K562 (cell line): ENCODE results near the gene DMGDH. TPM values are rescaled to one million over a fixed set of nuclear protein-coding genes. Genes with fewer than 3 reads are reported as not detected.

ENCODE experiments used
- CBX3 ChIP-seq, 2 experiments: IDR thresholded peaks; 1 replicate in 1 of 2; 2 replicates in 1 of 2; pipeline ENCODE4 v1.6.1; 2012; ENCODE audit warnings: inconsistent platforms in 2 of 2, low read length in 2 of 2, borderline replicate concordance in 1 of 2, control low read depth in 1 of 2
- EWSR1 ChIP-seq: fragments of 450-650 bp; IDR thresholded peaks from 2 replicates; pipeline ENCODE4 v1.6.1; 2018; ENCODE audit warnings: borderline replicate concordance, mild to moderate bottlenecking, low read depth, moderate library complexity; ENCODE audit not compliant: partially characterized antibody
- PHF21A ChIP-seq: fragments of 450-650 bp; IDR thresholded peaks from 2 replicates; pipeline ENCODE4 v1.6.1; 2017; ENCODE audit warnings: low read depth, borderline replicate concordance
- RBM14 ChIP-seq: fragments of 200-400 bp; formaldehyde crosslinking; IDR thresholded peaks from 2 replicates; pipeline ENCODE4 v1.6.1; 2018; ENCODE audit warnings: low read depth, mild to moderate bottlenecking, low read length, moderate library complexity, borderline replicate concordance; ENCODE audit not compliant: insufficient read depth
- TCF7L2 ChIP-seq: fragments of 150-350 bp; IDR thresholded peaks from 2 replicates; pipeline ENCODE4 v1.6.1; 2016; ENCODE audit warnings: low read depth, mild to moderate bottlenecking, low read length, moderate library complexity
- ZC3H4 ChIP-seq: sonication (generic); formaldehyde crosslinking; IDR thresholded peaks from 2 replicates; pipeline ENCODE4 v1.9.0; 2021; ENCODE audit warnings: missing genetic modification reagents, borderline replicate concordance
- ZHX1 ChIP-seq: fragments of 150-350 bp; conservative IDR thresholded peaks from 2 replicates; pipeline ENCODE4 v1.6.1; 2014; ENCODE audit warnings: low read length
- ZNF395 ChIP-seq: fragments of 200-800 bp; sonication (Bioruptor generic); IDR thresholded peaks from 2 replicates; pipeline ENCODE4 v1.6.1; 2017; ENCODE audit warnings: missing genetic modification characterization, missing compliant biosample characterization
- ZNF583 ChIP-seq: fragments of 250-450 bp; sonication (Bioruptor Pico); IDR thresholded peaks from 2 replicates; pipeline ENCODE4 v1.4.0; 2020
- ZNF707 ChIP-seq: fragments of 250-450 bp; sonication (Bioruptor Pico); conservative IDR thresholded peaks from 2 replicates; pipeline ENCODE4 v1.8.0; 2022; ENCODE audit warnings: inconsistent platforms, mild to moderate bottlenecking, moderate library complexity
- polyA plus RNA-seq, 8 experiments: library from polyadenylated mRNA; depleted of rRNA in 4 of 8; stranded (reverse) in 5 of 8; unstranded in 3 of 8; fragments of >200 nt; fragmentation: Nextera tagmentation in 2 of 8; fragmentation: Illumina TruSeq in 1 of 8; extraction: Ambion mirVana in 2 of 8; extraction: Trizol in 1 of 8; gene quantifications; 2 replicates each; pipeline versions ENCODE4 v1.2.1 to v1.2.3, GENCODE V29; 2011 to 2014; ENCODE audit warnings: inconsistent platforms in 1 of 8, missing spikeins in 1 of 8
- total RNA-seq, 7 experiments: library from RNA; depleted of rRNA in 6 of 7; stranded (reverse); fragments of >200 nt in 6 of 7; fragmentation: Illumina TruSeq in 2 of 7; extraction: Trizol in 2 of 7; gene quantifications; 2 replicates each; pipeline versions ENCODE4 v1.2.1 to v1.2.3, GENCODE V29; 2011 to 2021; ENCODE audit warnings: low replicate concordance in 1 of 7
- TF ChIP-seq, protein P1 (sequence below): sonication (generic); formaldehyde crosslinking; IDR thresholded peaks from 2 replicates; pipeline ENCODE4 v1.8.1; 2023; ENCODE audit warnings: mild to moderate bottlenecking, missing genetic modification reagents
- TF ChIP-seq, protein P2 (sequence below): fragments of 250-450 bp; sonication (Bioruptor Pico); IDR thresholded peaks from 2 replicates; pipeline ENCODE4 v1.9.0; 2021; ENCODE audit warnings: mild to moderate bottlenecking, inconsistent platforms

The DMGDH gene
- total and polyA plus RNA-seq, 9 of the 15 experiments (the other 6 are each of a cell fraction or from before 2014, with no cell fraction given): 0.13 to 0.58 TPM; not detected in 7

- TF ChIP-seq, protein P1, sequence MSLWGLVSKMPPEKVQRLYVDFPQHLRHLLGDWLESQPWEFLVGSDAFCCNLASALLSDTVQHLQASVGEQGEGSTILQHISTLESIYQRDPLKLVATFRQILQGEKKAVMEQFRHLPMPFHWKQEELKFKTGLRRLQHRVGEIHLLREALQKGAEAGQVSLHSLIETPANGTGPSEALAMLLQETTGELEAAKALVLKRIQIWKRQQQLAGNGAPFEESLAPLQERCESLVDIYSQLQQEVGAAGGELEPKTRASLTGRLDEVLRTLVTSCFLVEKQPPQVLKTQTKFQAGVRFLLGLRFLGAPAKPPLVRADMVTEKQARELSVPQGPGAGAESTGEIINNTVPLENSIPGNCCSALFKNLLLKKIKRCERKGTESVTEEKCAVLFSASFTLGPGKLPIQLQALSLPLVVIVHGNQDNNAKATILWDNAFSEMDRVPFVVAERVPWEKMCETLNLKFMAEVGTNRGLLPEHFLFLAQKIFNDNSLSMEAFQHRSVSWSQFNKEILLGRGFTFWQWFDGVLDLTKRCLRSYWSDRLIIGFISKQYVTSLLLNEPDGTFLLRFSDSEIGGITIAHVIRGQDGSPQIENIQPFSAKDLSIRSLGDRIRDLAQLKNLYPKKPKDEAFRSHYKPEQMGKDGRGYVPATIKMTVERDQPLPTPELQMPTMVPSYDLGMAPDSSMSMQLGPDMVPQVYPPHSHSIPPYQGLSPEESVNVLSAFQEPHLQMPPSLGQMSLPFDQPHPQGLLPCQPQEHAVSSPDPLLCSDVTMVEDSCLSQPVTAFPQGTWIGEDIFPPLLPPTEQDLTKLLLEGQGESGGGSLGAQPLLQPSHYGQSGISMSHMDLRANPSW (CRISPR knock-in tag): no peak
- TF ChIP-seq ZNF707: no peak
- TF ChIP-seq ZC3H4 (CRISPR knock-in tag): no peak
- no peak for TF ChIP-seq ZHX1
- TF ChIP-seq, protein P2, sequence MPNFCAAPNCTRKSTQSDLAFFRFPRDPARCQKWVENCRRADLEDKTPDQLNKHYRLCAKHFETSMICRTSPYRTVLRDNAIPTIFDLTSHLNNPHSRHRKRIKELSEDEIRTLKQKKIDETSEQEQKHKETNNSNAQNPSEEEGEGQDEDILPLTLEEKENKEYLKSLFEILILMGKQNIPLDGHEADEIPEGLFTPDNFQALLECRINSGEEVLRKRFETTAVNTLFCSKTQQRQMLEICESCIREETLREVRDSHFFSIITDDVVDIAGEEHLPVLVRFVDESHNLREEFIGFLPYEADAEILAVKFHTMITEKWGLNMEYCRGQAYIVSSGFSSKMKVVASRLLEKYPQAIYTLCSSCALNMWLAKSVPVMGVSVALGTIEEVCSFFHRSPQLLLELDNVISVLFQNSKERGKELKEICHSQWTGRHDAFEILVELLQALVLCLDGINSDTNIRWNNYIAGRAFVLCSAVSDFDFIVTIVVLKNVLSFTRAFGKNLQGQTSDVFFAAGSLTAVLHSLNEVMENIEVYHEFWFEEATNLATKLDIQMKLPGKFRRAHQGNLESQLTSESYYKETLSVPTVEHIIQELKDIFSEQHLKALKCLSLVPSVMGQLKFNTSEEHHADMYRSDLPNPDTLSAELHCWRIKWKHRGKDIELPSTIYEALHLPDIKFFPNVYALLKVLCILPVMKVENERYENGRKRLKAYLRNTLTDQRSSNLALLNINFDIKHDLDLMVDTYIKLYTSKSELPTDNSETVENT (CRISPR knock-in tag): no peak
- TF ChIP-seq PHF21A: no peak
- no peak for TF ChIP-seq RBM14
- TF ChIP-seq CBX3 (IDR thresholded peaks at IDR 0.05; ENCODE audit: borderline replicate concordance in 1 of 2, low read length in 2 of 2): no peak
- no peak for TF ChIP-seq EWSR1
- no peak for TF ChIP-seq ZNF583 (CRISPR knock-in tag)
- no peak for TF ChIP-seq TCF7L2
- TF ChIP-seq ZNF395 (CRISPR knock-in tag): no peak
These were observed 109.7 kb downstream of the DMGDH start (continued) for GRCh38 chr5:78959767-78960166.
